HG02852 (cell line): ENCODE results near the gene NDOR1.

Source experiments
- ATAC-seq: cut with Tn5 transposase; IDR thresholded peaks from one replicate; pipeline ENCODE4 v1.9.1; 2021; ENCODE audit warnings: mild to moderate bottlenecking, moderate library complexity; ENCODE audit not compliant: unreplicated experiment

Gene NDOR1

DNA sequence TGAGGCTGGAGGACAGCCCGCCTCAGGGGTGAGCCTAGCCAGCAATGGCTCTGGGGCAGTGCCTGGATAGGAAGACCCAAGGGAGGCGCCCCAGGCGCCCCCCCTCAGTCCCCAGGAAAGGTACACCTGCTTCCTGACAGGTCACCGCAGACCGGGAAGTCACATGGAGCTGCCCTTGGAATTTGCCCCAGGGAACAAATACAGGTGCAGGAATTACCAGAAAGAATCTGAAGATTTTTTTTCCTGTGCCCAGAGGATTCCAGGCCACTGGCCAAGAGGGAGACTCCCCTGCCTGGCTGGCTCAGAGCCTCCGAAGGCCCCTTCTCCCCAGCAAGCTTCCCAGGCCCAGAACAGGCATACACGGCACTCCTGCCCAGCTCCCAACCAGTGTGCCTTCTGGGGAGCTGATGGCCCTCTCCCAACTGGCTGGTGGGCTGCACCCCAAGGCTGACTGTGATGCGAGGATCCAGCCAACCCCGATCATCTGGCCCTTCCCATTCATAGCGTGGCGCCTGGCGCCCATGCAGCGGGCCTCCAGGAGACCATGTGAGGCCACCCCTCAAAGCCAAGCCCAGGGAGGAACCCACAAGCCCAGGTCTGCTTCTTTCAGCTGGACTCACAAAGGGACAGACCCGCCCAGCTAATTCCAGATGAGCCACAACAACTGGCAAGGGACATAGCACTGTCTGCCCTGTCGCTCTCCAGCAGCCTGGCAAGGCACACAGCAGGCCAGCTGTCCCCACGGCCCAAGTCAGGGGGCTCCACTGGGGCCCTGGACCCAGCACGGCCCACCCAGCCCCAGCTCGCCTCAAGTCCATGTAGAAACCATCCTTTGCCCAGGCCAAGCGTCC lies 7.2 kb upstream of the NDOR1 start:
- ATAC-seq, result no peak

DNA sequence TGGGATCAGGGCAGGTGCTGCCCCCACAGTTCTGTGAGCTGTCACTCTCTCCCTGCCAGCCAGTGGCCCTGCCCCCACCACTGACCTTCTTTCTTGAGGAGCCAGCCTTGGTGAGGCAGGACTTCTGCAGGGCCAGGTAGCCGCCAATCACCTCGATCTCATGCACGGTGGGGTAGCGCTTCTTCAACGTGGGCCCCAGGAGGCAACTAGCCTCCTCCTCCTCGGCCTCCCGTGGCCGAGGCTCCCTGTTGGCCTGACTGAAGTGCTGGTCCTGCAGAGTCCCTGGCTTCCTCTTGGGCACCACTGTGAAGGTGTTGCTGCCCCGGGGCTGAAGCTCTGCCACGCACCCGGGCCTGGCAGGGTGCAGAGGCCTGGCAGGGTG lies 6.6 kb upstream of the NDOR1 start:
- no peak for ATAC-seq

DNA sequence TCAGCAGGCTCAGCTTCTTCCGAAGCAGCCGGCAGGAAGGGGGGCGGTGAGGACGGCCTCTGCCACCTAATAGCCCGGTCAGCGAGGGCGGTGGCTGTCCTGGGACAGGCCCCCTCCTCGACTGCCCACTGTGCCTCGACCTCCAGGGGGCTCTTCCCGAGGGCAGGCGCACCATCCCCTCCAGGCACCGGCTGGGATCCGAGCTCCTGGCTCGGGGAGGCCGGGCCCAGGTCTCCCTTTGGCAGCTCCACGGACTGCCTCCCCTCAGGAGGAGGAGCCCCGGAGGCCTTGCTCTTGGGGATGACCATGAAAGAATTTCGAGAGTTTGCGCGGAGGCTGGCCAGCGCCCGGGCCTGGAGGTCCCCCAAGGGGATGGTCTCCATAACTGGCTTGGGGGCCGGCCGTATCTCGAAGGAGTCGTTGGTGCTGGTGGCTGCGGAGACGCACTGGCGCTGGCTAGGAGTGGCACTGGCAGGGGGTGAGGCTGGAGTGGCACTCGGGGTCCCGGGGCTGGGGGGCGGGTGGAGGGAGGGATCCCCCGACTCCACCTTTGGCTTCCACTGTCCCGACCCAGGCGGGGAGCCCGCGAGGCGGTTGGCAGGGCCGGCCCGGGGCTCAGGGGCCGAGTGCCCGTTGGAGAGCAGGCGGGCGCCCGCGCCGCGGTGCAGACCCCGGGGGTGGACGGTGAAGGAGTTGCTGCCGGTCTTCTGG lies 5.9 kb upstream of the NDOR1 start:
- no peak for ATAC-seq

DNA sequence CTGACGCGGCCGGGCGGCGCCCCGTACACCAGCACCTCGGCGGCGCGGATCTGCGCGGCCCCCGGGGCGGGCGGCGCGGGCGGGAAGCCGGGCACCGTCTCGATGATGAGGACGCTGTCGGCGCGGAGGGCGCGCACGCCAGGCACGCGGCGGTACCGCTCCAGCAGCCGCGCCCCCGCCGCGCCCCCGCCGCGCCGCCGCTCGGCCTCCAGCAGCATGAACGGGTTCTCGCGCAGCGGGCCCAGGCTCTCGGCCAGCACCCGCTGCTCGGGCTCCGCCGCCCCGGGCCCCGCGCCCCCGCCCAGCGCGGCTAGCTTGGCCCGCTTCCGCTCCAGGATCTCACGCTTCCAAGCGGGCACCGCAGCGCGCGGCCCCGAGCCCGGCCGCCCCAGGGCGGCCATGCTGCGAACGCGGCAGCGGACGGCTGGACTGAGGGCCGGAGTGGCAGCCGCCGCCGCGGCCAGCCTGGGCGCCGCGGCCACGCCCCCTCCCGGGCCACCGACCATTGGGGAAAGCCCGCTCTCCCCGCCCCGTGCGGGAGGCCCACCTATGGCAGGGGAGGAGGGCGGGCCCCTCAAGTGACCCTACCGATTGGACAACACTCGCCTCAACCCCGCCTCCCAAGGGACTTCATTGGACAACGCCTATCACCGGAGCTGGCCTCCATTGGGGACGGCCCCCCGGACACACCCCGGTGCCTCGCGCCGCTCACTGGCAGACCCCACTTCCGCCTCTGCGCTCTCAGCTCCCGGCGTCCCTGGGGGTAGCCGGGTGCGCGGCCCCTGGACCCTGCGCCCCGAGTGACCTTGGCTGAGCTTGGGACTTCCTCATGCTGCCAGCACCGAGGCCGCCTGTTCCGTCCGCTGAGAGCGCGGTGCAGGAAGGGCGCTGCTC lies 4.9 kb upstream of the NDOR1 start, which contains the start of gene TPRN:
TPRN (minus strand) TSS at position 431 of the 894 bp plus-strand sequence; CDS start at position 401, 30 bp downstream.
- peak; percentile 92 for ATAC-seq

DNA sequence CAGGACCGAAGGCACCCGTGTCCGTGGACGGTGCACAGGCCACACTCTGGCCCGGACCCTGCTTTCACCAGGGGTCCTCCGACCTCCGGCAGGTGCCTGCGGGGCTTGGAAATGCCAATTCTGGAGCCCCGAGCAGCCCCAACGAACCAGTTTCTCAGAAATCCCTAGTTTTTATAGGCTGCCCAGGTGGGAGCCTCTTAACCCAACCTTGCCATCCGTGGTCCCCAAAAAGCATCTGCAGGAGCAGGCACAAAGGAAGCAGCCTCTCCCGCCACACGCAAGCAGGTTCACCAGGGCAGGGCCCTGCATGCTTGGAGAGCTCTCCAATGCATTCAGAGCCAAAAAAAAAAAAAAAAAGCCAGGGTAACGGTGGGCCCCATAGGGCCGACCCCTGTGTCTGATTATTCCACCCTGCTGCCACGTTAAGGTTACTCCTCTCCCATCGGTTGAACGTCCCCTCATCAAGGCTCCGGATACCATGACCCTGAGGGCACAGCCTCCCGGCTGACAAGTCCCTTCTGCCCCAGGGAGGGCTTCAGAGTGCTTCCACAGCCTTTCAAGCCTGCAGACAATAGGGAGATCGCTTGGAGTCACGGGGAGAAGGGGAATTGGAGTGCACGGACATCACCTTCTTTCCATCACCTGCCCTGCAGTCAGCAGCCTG lies 4.2 kb upstream of the NDOR1 start:
- no peak for ATAC-seq

DNA sequence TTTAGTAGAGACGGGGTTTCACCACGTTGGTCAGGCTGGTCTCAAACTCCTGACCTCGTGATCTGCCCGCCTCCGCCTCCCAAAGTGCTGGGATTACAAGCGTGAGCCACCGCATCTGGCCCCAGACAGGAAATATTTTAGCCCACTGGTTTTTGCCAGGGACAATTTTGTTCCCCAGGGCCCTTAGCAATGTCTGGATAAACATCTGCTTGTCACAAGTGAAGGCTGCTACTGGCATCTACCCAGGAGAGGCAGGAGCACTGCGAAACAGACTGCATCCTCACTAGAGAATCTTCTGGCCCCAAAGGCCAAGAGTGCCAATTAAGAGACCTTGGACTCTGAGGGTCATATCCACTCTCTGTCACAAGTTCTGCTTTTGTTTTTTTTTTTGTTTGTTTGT lies 2.5 kb upstream of the NDOR1 start:
- no peak for ATAC-seq

DNA sequence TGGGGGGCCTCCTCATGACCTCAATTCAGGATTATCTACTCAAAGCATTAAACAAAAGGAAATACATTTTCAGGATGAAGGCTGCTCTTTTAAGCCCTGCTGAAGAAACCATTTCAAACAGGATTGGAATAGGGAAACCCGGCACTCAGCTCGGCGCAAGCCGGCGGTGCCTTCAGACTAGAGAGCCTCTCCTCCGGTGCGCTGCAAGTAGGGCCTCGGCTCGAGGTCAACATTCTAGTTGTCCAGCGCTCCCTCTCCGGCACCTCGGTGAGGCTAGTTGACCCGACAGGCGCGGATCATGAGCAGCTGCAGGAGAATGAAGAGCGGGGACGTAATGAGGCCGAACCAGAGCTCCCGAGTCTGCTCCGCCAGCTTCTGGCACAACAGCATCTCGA lies 772 bp upstream of the NDOR1 start:
- no peak for ATAC-seq

DNA sequence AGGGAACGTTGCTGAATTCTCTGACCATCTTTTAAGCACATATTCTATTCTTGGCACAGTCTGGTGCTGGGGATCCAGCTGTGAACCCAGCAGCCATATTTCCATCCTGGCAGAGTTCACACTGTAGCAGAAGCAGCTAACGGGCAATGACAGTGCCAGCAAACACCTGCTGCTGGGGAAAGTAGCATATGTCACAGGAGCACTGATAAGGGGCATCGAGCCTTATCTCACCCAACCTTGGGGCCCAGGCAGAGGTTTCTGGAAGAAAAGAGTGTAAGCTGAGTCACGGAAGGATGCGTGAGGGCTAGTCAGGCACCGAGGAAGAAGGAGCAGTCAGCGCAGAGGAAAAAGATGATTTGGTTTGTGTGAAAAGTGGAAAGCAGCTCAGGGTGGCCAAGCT lies 1.1 kb downstream of the NDOR1 start:
- no peak for ATAC-seq

DNA sequence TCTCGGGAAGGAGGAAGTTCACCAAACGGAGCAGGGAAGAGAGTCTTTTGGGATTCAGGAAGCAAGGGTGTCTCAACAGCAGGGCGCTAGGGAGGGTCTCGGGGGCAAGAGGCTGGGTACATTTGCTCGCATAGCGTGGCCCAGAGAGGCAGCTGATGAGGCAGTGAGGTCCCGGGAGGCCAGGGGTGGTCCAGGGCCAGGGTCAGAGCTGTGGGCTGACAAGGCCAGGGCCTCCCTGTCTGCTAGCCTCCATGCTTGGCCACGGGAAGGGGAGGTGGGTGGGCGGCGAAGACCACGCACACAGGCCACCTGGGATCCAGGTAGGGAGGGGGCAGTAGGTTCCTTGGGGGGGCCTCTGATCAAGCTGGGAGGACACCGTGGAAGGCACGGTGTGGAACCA lies 6.0 kb downstream of the NDOR1 start:
- no peak for ATAC-seq

DNA sequence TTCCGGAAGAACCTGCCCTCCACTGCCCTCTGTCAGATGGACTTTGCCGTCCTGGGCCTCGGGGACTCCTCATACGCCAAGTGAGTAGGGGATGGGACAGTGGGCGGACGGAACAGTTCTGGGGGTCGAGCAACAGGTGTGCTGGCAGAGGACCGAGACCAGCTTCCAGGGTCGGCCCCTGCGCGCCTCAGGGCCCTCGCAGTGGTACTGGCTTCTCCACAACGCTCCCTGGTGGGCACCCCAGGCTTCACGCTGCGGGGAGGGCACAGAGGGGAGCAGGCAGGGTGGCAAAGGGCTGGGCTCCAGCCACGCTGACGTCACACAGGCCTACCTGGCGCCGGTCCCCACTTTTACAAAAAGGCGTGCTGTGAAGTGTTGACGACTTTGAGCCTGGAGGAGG lies 7.0 kb downstream of the NDOR1 start:
- ATAC-seq, result no peak

DNA sequence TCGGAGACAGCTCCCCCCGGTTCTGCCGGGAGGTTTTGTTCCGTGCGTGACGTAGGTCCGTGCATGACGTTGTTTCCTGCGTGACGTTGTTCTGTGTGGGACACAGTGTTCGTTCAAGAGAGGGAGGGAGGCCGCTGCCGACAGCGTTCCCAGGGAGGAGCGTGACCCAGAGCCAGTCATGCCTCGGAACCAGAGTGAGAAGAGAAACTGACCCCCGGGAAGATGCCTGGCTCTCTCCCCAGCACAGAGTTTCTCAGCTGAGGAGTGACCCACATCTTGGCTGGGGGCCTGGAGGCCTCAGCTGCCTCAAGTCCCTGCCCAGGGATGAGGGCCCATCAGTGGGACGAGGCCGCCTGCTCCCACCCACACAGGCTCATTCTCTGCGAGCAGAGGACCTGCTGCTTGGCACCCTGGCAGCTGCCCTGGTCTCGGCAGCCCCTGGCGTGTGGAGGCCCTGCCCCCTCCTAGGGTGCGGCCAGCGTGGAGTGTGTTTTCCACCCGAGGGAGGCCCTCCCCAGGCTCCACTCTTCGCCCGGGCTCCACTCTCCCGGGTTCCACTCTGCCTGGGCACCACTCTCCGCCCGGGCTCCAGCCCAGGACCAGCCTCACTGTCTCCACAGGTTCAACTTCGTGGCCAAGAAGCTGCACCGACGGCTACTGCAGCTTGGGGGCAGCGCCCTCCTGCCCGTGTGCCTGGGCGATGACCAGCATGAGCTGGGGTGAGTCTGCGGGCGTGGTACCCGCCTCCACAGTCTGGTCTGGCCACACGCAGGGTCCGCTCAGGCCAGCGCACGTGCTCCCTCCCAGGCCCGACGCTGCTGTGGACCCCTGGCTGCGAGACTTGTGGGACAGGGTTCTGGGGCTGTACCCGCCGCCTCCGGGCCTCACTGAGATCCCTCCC lies 7.9 kb downstream of the NDOR1 start:
- no peak for ATAC-seq

DNA sequence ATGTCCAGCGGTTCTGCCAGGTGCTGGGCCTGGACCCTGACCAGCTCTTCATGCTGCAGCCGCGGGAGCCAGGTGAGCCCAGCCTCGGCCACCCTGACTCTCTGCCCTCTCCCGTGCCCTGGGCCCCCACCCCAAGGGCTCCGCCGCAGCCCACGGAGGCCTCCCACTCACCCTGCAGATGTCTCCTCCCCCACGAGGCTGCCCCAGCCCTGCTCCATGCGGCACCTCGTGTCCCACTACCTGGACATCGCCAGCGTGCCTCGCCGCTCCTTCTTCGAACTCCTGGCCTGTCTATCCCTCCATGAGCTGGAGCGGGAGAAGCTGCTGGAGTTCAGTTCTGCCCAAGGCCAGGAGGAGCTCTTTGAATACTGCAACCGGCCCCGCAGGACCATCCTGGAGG lies 9.1 kb downstream of the NDOR1 start:
- ATAC-seq, result no peak

DNA sequence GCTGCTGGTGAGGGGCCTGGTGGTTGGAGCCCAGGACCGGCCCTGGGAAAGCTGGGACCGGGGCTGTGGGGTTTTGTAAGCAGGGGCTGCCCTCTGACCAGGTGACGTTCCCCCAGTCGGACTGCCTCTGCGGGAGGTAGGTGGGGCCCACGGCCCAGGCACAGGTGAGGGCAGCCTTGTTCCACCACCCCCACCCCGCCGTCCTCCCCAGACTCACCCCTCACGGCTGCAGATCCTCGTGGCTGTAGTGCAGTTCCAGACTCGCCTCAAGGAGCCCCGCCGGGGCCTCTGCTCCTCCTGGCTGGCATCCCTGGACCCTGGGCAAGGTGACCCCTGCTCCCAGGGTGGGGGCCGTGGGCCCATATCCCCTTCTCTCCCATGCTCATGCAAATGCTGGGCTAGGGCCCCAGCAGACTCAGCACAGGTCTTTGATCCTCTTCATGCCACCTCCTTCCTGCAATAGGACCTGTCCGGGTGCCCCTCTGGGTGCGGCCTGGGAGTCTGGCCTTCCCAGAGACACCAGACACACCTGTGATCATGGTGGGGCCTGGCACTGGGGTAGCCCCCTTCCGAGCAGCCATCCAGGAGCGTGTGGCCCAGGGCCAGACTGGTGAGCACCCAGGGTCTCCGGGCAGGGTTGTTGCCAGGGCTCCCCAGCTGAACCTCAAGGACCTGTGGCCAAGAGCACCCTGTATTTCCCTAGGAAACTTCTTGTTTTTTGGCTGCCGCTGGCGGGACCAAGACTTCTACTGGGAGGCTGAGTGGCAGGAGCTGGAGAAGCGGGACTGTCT lies 9.9 kb downstream of the NDOR1 start:
- ATAC-seq, result no peak

DNA sequence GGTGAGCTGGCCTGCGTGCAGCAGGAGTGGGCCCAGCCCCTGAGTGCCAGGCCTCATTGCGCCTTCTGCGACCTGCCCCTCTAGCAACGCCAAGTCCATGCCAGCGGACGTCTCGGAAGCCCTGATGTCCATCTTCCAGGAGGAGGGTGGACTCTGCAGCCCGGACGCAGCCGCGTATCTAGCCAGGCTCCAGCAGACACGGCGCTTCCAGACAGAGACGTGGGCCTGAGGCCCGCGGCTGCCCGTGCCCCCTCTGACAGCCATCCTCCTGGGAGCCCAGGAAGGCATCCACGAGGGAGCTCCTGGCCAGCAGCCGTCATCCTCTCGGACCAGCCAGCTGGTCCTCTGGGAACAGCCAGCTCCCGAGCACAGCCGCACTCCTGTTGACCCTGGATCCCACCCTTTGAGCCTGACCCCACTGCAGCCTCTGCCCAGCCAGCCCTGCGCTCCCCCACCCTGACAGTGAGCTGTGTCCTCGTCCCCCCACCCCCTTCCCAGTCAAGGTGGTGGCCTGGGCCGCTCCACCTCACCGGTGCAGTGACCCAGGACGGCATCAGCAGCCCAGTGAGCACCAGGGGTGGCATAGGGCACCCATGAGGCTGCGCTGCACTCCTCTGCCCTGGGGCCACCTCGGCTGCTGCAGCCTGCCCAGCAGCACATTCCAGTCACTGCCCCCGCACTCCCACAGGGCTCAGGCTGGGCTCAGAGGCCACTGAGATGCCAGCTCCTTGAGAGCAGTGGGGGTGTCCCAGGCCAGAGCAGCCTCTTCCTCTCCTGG lies 10.9 kb downstream of the NDOR1 start:
- ATAC-seq, result no peak

DNA sequence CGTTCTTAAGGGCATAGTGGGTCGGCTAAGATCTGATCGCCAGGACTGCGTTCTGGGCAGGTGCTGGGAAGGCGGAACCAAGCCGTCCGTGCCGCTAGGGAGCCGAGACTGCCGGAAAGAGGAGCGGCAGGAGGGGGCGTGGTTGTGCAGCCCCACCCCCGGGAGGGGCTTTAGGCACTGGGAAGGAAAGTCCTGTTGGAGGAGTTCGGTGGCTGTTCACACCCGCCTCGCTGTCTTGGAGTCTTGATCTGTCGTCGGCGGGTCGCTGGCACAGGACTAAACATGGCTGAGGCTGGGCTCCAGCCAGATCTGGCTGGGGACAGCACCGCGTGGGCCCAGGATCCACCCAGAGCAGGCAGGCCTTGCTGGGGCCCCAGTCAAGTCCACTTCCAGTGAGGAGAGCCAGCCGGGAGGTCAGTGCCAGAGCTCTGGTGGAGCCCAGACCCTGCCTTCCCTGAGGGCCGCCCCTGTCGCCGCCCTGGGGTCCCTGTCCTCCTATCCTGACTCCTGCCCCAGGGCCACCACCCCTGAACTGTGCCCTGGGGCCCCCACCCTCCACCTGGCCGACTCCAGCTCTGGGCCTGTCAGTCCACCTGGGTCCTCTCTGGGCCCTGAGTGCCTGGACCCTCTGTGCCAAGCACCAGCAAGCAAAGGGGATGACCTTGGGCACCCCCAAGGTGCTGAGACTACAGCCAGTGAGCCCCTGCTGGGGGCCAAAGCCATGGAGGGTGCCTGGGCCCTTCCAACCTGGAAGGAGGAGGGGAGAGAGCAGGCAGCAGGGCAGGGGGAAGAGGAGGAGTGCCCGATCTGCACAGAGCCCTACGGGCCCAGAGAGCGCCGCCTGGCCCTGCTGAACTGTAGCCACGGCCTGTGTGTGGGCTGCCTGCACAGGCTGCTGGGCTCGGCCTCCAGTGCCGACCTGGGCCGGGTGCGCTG lies 12.0 kb downstream of the NDOR1 start:
- ATAC-seq, result no peak

DNA sequence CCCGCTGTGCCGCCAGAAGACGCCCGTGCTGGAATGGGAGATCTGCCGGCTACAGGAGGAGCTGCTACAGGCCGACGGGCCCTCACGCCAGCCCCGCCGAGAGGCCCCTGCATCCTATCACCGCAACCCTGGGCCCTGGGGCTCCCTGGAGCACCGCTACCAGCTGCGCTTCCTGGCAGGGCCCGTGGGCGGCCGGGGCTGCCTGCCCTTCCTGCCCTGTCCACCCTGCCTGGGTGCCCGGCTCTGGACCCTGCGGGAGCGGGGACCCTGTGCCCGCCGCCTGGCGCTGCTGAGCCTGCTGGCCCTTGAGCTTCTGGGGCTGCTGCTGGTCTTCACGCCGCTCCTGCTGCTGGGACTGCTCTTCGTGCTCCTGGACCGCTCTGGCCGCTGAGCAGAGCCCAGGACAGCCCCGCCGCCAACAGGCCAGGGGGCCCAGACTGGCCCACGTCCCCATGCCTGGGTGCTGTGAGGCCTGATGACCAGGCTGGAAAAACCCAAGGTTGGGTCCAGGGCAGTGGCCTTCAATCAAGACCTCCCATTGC lies 12.8 kb downstream of the NDOR1 start:
- ATAC-seq, result no peak

DNA sequence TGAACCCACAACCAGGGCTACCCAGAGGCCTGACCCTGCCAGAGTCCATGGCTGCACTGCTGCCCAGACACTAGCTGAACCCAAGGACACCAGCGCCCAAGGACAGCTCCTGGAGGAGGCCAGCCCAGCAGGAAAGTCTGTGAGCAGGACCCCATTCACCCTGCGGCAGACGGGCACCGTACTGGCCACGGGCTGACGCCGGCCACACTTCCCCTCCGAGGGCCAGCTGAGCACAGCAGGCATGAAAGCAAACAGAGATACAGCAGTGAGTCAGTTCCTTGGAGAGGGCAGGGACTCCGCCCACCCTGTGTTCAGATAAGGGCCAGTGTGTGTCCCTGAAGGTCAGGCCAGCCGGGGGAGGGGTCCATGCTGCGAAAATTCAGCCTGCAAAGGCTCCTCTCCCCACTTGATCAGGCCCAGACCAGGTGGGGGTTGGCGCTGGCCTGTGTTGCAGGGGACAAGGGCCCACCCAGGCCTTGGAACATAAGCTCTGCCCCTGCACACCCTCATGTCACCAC lies 13.3 kb downstream of the NDOR1 start:
- no peak for ATAC-seq
